Erythroblast (primary cell): Measurements from ENCODE around the gene FZD1.

Experiments
- GATA1 ChIP-seq: IDR thresholded peaks from 2 replicates; pipeline ENCODE4 v1.6.1; 2011; ENCODE audit warnings: low read depth, mild to moderate bottlenecking, control low read depth, low read length, moderate library complexity
- POLR2A ChIP-seq: IDR thresholded peaks from 2 replicates; pipeline ENCODE4 v1.6.1; 2011; ENCODE audit warnings: mild to moderate bottlenecking, low read length

- TF ChIP-seq POLR2A = no peak
- no peak for TF ChIP-seq GATA1
Observed at GRCh38 chr7:91319351-91319750, 55.1 kb downstream of the FZD1 start.
